WTC11 (cell line): Measurements from ENCODE around the gene MACF1. TPM values are rescaled to one million over a fixed set of nuclear protein-coding genes. Genes with fewer than 3 reads are reported as not detected.

Source experiments
- ATAC-seq: fragments of 200-7000 bp; cut with Tn5 transposase; 2 replicates; pipeline ENCODE4 v1.10.0; 2021; ENCODE audit warnings: mild to moderate bottlenecking, moderate library complexity
- CTCF ChIA-PET: fragments of 300-600 bp; sonication (Branson Sonifier 250); formaldehyde crosslinking; loops from one replicate; lab custom pipeline; 2021; ENCODE audit warnings: antibody characterized with exemption; lab: Charles Lee
- POLR2A ChIA-PET: fragments of 350-600 bp; sonication (Branson Sonifier 250); formaldehyde crosslinking; loops from one replicate; lab custom pipeline; 2021; ENCODE audit warnings: antibody characterized with exemption; lab: Charles Lee
- DNase-seq: peaks from one replicate; pipeline ENCODE4 v3.0.0; 2021; ENCODE audit warnings: low spot score
- H3K27ac Mint-ChIP-seq: 2 replicates; pipeline ENCODE4 v1.8.0; 2021; ENCODE audit warnings: mixed read lengths
- H3K27me3 Mint-ChIP-seq: 2 replicates; pipeline ENCODE4 v1.8.0; 2021; ENCODE audit warnings: low read depth, mild to moderate bottlenecking, moderate library complexity, mixed read lengths
- H3K36me3 Mint-ChIP-seq: 2 replicates; pipeline ENCODE4 v1.8.0; 2021; ENCODE audit warnings: mixed read lengths
- H3K4me1 Mint-ChIP-seq: 2 replicates; pipeline ENCODE4 v1.8.0; 2022; ENCODE audit warnings: mixed read lengths
- H3K4me3 Mint-ChIP-seq: 2 replicates; pipeline ENCODE4 v1.8.0; 2021; ENCODE audit warnings: mild to moderate bottlenecking, moderate library complexity, mixed read lengths
- H3K9me3 Mint-ChIP-seq: 2 replicates; pipeline ENCODE4 v1.8.0; 2021; ENCODE audit warnings: mixed read lengths
- AR ChIP-seq: fragments of 250-450 bp; sonication (Bioruptor Pico); IDR thresholded peaks from 2 replicates; pipeline ENCODE4 v1.9.0; 2021; ENCODE audit warnings: mild to moderate bottlenecking
- ATF6 ChIP-seq: sonication (generic); formaldehyde crosslinking; IDR thresholded peaks from 2 replicates; pipeline ENCODE4 v1.8.1; 2023; ENCODE audit warnings: mild to moderate bottlenecking, missing genetic modification reagents
- CREM ChIP-seq: sonication (generic); formaldehyde crosslinking; IDR thresholded peaks from 2 replicates; pipeline ENCODE4 v1.8.1; 2022; ENCODE audit warnings: mild to moderate bottlenecking, missing genetic modification reagents, moderate library complexity
- ELF4 ChIP-seq: sonication (generic); formaldehyde crosslinking; IDR thresholded peaks from 2 replicates; pipeline ENCODE4 v1.8.1; 2022; ENCODE audit warnings: low read depth, mild to moderate bottlenecking, moderate library complexity, missing genetic modification reagents
- FOXJ3 ChIP-seq: sonication (generic); formaldehyde crosslinking; IDR thresholded peaks from 2 replicates; pipeline ENCODE4 v1.9.0; 2021; ENCODE audit warnings: missing genetic modification reagents, mild to moderate bottlenecking, borderline replicate concordance
- FOXK1 ChIP-seq: sonication (generic); formaldehyde crosslinking; IDR thresholded peaks from 2 replicates; pipeline ENCODE4 v1.8.0; 2022; ENCODE audit warnings: mild to moderate bottlenecking, moderate library complexity, missing genetic modification reagents
- FOXP1 ChIP-seq: sonication (generic); formaldehyde crosslinking; IDR thresholded peaks from 2 replicates; pipeline ENCODE4 v1.8.0; 2022; ENCODE audit warnings: missing genetic modification reagents, mild to moderate bottlenecking, moderate library complexity, borderline replicate concordance
- IRF1 ChIP-seq: sonication (generic); formaldehyde crosslinking; IDR thresholded peaks from 2 replicates; pipeline ENCODE4 v1.8.0; 2023; ENCODE audit warnings: missing genetic modification reagents
- JUN ChIP-seq: sonication (generic); formaldehyde crosslinking; IDR thresholded peaks from 2 replicates; pipeline ENCODE4 v1.8.0; 2023; ENCODE audit warnings: mild to moderate bottlenecking, missing genetic modification reagents
- MLX ChIP-seq: sonication (generic); formaldehyde crosslinking; IDR thresholded peaks from 2 replicates; pipeline ENCODE4 v1.8.1; 2023; ENCODE audit warnings: mild to moderate bottlenecking, missing genetic modification reagents, moderate library complexity
- MYBL2 ChIP-seq: sonication (generic); formaldehyde crosslinking; IDR thresholded peaks from 2 replicates; pipeline ENCODE4 v1.8.1; 2023; ENCODE audit warnings: mild to moderate bottlenecking, moderate library complexity, missing genetic modification reagents
- OVOL2 ChIP-seq: fragments of 250-450 bp; sonication (Bioruptor Pico); IDR thresholded peaks from 2 replicates; pipeline ENCODE4 v1.9.0; 2021; ENCODE audit warnings: mild to moderate bottlenecking, borderline replicate concordance
- USF1 ChIP-seq: sonication (generic); formaldehyde crosslinking; IDR thresholded peaks from 2 replicates; pipeline ENCODE4 v1.8.0; 2022; ENCODE audit warnings: mild to moderate bottlenecking, missing genetic modification reagents
- ZMAT4 ChIP-seq: fragments of 250-450 bp; sonication (Bioruptor Pico); IDR thresholded peaks from 2 replicates; pipeline ENCODE4 v1.9.0; 2021; ENCODE audit warnings: mild to moderate bottlenecking
- ZNF121 ChIP-seq: sonication (generic); formaldehyde crosslinking; IDR thresholded peaks from 2 replicates; pipeline ENCODE4 v1.8.0; 2023; ENCODE audit warnings: missing genetic modification reagents
- ZNF138 ChIP-seq: sonication (generic); formaldehyde crosslinking; conservative IDR thresholded peaks from 2 replicates; pipeline ENCODE4 v1.8.1; 2022; ENCODE audit warnings: mild to moderate bottlenecking, moderate library complexity, missing genetic modification reagents
- ZNF281 ChIP-seq: sonication (generic); formaldehyde crosslinking; IDR thresholded peaks from 2 replicates; pipeline ENCODE4 v1.8.0; 2023; ENCODE audit warnings: mild to moderate bottlenecking, missing genetic modification reagents
- ZNF671 ChIP-seq: fragments of 250-450 bp; sonication (Bioruptor Pico); IDR thresholded peaks from 2 replicates; pipeline ENCODE4 v1.8.0; 2021; ENCODE audit warnings: mild to moderate bottlenecking
- total RNA-seq: library from RNA; stranded (reverse); gene quantifications from 3 replicates; pipeline ENCODE4 v1.2.3, GENCODE V29; 2021

MACF1 gene
- total RNA-seq, 1 experiment from 2014 or later: 327 TPM

- TF ChIP-seq ATF6 (CRISPR knock-in tag) (no peak), ZNF138 (CRISPR knock-in tag) (no peak), IRF1 (CRISPR knock-in tag) (no peak), FOXK1 (CRISPR knock-in tag) (no peak), OVOL2 (CRISPR knock-in tag) (no peak), ZNF671 (CRISPR knock-in tag) (no peak)
- TF ChIP-seq, all 79 proteins: peak for 0
Measured at GRCh38 chr1:39250460-39251240, 46.2 kb downstream of the MACF1 start (continued).

- ChIA-PET CTCF (no interaction called here), POLR2A (interaction anchor here (0.5 kb wide), 1 partner anchor 148 kb away, joined by 3 read pairs; no protein-coding TSS in a partner anchor)
- H3K36me3 Mint-ChIP-seq: peaks cover 7% of the 10 kb centered on the region
- DNase-seq: no peak
- no peak overlapping the region for H3K27ac Mint-ChIP-seq
- H3K4me3 Mint-ChIP-seq: no peak overlapping the region
- no peak for ATAC-seq
- no peaks in the 10 kb centered on the region for H3K27me3 Mint-ChIP-seq
- H3K4me1 Mint-ChIP-seq: peaks cover 9% of the 10 kb centered on the region
- H3K9me3 Mint-ChIP-seq: no peaks in the 10 kb centered on the region
- TF ChIP-seq ZNF281 (CRISPR knock-in tag) (no peak), ELF4 (no peak), FOXP1 (no peak), USF1 (no peak), ZNF138 (CRISPR knock-in tag) (no peak), CREM (no peak), JUN (CRISPR knock-in tag) (no peak), ZNF121 (CRISPR knock-in tag) (no peak), MLX (CRISPR knock-in tag) (no peak), ZMAT4 (CRISPR knock-in tag) (no peak), MYBL2 (CRISPR knock-in tag) (no peak), FOXJ3 (CRISPR knock-in tag) (no peak), AR (no peak)
- TF ChIP-seq, all 79 proteins: peak for 0
Measured at GRCh38 chr1:39255222-39255621, 50.7 kb downstream of the MACF1 start.
